Glomerular endothelial cell (primary cell): ENCODE data around the gene DNAJB13. TPM values are rescaled to one million over a fixed set of nuclear protein-coding genes. Genes with fewer than 3 reads are reported as not detected.
"Not testable (repeated sequence)": the region's sequence is repeated elsewhere in the genome, so short reads cannot be mapped to it uniquely, and the experiment has no call there.

ENCODE experiments used
- DNase-seq: peaks from one replicate; pipeline ENCODE4 v3.0.0-alpha.2; 2011; ENCODE audit warnings: low read depth, low spot score; ENCODE audit errors: extremely low read depth
- total RNA-seq: library from RNA; depleted of rRNA; stranded (reverse); fragments of >200 nt; gene quantifications from 2 replicates; pipeline ENCODE4 v1.2.3, GENCODE V29; 2015

Gene DNAJB13
- not detected in 2 replicates for total RNA-seq

- no peak for DNase-seq
These were observed at the start of gene DNAJB13 for GRCh38 chr11:73950869-73951710. DNAJB13 (plus strand) TSS chr11:73951026; CDS start chr11:73951070, 44 bp downstream.

- no peak for DNase-seq
These were observed 48.5 kb upstream of the DNAJB13 start for GRCh38 chr11:73902303-73902702.

- no peak for DNase-seq
These were observed 43.6 kb upstream of the DNAJB13 start for GRCh38 chr11:73907191-73907590.

GRCh38 chr11:73912026-73912425 is 38.8 kb upstream of the DNAJB13 start:
- no peak for DNase-seq

GRCh38 chr11:73913472-73913871 is 37.4 kb upstream of the DNAJB13 start:
- no peak for DNase-seq

- no peak for DNase-seq
These were observed 36.5 kb upstream of the DNAJB13 start for GRCh38 chr11:73914284-73914683.

GRCh38 chr11:73916435-73916834 is 34.4 kb upstream of the DNAJB13 start:
- DNase-seq = no peak

GRCh38 chr11:73921180-73921579 is 29.6 kb upstream of the DNAJB13 start:
- no peak for DNase-seq

- no peak for DNase-seq
These were observed 21.4 kb upstream of the DNAJB13 start for GRCh38 chr11:73929388-73929787.

- DNase-seq = peak; percentile 45
These were observed 19.7 kb upstream of the DNAJB13 start for GRCh38 chr11:73931039-73931645.

GRCh38 chr11:73931951-73932350 is 18.9 kb upstream of the DNAJB13 start:
- no peak for DNase-seq

- no peak for DNase-seq
These were observed 18.0 kb upstream of the DNAJB13 start for GRCh38 chr11:73932781-73933180.

GRCh38 chr11:73936047-73936446 is 14.8 kb upstream of the DNAJB13 start:
- not testable (repeated sequence) for DNase-seq

GRCh38 chr11:73939096-73939495 is 11.7 kb upstream of the DNAJB13 start:
- DNase-seq = no peak

GRCh38 chr11:73940801-73941570 is 9.8 kb upstream of the DNAJB13 start:
- no peak for DNase-seq

- DNase-seq = no peak
These were observed 8.8 kb upstream of the DNAJB13 start for GRCh38 chr11:73942010-73942409.

- no peak for DNase-seq
These were observed 6.7 kb upstream of the DNAJB13 start for GRCh38 chr11:73944085-73944484.

GRCh38 chr11:73944901-73945300 is 5.9 kb upstream of the DNAJB13 start:
- no peak for DNase-seq

GRCh38 chr11:73945396-73945795 is 5.4 kb upstream of the DNAJB13 start:
- DNase-seq = no peak

- DNase-seq = no peak
These were observed 3.9 kb upstream of the DNAJB13 start for GRCh38 chr11:73946798-73947458.

- no peak for DNase-seq
These were observed 1.6 kb upstream of the DNAJB13 start for GRCh38 chr11:73949246-73949645.
